Measurements from ENCODE around the gene UPP1.

Gene UPP1

DNA sequence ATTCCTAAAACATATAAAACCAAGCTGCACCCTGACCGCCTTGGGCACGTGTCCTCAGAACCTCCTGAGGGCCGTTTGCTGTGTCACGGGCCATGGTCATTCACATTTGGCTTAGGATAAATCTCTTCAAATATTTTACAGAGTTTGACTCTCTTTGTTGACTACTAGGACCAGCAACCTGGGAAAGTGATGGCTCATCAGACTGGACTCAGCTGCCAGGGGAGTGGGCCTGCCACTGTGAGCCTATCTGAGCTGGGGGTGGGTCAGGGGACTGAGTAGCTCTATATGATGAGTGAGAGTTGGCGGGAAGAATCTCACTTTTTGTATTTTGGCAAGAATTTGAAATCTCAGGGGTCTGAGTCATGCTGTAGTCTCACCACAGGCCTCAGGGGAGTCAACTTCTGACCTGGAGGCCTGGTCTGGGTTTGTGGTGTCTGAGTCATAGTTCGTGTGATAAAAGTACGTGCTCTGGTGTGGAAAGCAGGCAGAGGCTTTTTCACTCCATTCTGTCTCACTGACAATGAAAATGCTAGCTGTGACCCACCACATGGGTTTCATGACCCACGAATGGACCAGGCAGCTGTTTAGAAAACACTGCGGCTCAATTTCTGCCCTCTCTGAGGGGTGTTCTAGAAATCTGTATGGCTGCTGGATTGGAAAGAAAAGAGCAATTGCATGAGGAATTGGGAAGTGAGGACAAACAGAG lies 4.2 kb upstream of the UPP1 start:
- no peak overlapping the region for H3K4me3 ChIP-seq (ENCODE audit: low read depth, low read length)
- TF ChIP-seq, protein P1, sequence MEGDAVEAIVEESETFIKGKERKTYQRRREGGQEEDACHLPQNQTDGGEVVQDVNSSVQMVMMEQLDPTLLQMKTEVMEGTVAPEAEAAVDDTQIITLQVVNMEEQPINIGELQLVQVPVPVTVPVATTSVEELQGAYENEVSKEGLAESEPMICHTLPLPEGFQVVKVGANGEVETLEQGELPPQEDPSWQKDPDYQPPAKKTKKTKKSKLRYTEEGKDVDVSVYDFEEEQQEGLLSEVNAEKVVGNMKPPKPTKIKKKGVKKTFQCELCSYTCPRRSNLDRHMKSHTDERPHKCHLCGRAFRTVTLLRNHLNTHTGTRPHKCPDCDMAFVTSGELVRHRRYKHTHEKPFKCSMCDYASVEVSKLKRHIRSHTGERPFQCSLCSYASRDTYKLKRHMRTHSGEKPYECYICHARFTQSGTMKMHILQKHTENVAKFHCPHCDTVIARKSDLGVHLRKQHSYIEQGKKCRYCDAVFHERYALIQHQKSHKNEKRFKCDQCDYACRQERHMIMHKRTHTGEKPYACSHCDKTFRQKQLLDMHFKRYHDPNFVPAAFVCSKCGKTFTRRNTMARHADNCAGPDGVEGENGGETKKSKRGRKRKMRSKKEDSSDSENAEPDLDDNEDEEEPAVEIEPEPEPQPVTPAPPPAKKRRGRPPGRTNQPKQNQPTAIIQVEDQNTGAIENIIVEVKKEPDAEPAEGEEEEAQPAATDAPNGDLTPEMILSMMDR (IDR thresholded peaks at IDR 0.05; ENCODE audit: low read depth, low read length), result no peak

DNA sequence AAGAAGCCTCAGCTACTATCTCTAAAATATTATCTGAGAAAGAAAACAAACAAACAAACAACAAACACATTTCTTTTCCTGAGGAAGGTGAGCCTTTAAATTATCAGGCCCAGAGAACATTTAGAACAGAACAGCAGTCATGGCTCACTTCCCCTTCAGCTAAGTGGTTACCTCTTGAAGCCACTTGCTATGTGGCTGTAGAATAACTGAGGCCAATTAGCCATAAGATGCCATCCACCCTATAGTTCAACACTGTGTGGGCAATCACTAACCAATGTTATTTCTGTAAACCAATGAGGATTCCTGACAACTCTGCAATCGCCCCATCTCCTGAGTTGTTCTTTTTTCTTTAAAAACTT lies 3.7 kb upstream of the UPP1 start:
- no peak overlapping the region for H3K4me3 ChIP-seq (ENCODE audit: low read depth, low read length)

DNA sequence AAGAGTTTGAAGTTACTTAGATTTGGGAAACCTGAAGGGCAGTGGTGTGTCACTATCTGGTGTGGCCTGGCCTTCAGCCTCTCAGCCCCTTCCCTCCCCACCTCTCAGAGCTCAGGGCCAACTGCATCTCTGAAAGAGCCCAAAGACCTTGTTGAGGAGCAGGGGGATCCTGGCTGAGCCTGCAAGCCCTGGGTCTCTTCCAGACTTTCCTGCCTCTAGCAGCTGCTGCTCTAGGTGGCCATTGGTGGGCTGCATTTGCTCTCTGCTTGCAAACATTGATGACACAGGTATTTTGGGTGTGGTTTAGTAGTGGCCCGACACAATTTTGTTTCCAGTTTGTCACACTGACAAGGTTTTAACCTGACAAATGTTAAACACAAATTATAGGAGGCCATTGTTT lies 3.1 kb upstream of the UPP1 start:
- H3K4me3 ChIP-seq (ENCODE audit: low read depth, low read length), result no peak overlapping the region
- TF ChIP-seq, protein P1 (IDR thresholded peaks at IDR 0.05; ENCODE audit: low read depth, low read length), result no peak

More for the DNA sequence above, 3.7 kb upstream of the UPP1 start:
- TF ChIP-seq, protein P1 (IDR thresholded peaks at IDR 0.05; ENCODE audit: low read depth, low read length), result no peak

DNA sequence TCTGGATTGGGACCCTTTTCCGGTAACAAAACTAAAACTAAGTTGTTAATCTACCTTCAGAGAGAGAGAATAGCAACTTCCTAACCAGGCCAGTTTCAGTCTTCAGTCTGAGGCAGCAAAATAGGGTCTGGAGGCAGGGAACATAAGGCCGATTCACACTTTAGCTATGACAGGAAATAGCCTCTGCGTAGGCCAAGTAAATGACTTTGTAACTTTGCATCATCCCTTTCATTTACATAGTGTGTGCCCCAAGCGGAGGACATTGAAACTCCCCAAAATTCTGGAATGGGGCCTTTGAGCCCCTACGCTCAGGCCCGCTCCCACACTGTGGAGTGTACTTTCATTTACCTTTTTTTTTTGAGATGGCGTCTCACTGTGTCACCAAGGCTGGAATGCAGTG lies 1.7 kb upstream of the UPP1 start:
- TF ChIP-seq, protein P1 (IDR thresholded peaks at IDR 0.05; ENCODE audit: low read depth, low read length), result no peak
- no peak overlapping the region for H3K4me3 ChIP-seq (ENCODE audit: low read depth, low read length)

DNA sequence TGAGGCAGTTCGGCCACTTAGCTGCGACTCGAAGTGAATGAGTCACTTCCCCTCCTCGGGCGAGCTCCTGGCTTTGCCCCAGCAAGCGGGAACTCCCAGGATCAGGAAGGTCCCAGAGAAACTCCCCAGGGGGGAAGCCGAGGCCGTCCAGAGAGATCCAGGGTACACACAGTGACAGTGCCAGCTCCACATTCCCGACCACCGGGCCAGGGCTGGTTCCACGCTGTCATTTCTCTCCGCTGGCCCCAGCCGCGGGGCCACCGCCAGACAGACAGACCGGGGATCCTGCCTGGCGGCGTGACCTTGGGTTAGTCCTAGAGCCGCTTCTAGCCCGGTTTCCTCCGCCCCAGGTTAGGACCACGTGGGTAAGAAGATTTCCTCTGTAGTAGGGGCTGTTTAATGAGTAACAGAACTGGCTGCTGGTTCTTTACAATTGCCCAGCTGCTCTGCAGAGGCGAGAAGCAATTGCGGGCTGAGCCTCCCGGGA lies 463 bp upstream of the UPP1 start:
- TF ChIP-seq, protein P1 (IDR thresholded peaks at IDR 0.05; ENCODE audit: low read depth, low read length), result no peak

DNA sequence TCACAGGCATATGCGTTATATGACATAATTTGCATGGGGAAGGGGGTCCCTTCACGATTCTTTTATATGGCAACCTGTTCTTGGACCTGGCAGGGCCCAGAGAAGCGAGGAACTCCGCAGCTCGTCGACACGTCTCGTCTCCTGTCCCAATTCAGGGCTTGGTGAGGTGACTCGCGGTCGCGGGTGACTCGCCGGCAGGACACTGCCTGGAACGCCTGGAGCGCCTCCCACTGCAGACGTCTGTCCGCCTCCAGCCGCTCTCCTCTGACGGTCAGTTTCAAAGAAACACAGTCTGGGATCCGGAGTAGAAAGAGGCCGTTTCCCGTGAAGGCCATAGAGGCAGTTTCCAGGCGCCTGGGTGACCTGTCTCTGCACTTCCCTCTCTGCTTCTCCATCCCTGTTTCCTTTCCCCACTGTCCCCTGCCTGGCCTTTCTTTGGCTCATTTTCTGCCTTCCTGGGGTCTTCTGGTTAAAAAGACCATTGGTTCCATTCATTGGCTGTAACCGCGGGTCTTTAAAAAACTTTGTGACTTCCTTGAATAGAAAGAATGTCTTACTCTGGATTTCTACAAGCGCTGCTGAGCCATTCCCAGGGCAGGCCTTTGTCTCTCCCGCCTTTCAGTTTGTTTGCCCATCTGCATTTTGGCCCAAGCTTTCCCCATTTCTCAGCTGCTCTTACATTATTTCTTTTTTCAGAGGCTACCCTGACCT lies 1.2 kb downstream of the UPP1 start:
- H3K4me3 ChIP-seq (ENCODE audit: low read depth, low read length), result peak overlapping the region; percentile 82

More for the DNA sequence above, 463 bp upstream of the UPP1 start:
- peak overlapping the region; percentile 82 for H3K4me3 ChIP-seq (ENCODE audit: low read depth, low read length)

More for the DNA sequence above, 1.2 kb downstream of the UPP1 start:
- TF ChIP-seq, protein P1 (IDR thresholded peaks at IDR 0.05; ENCODE audit: low read depth, low read length), result no peak

All from WI38 (cell line).